ENCODE measurements around the gene CLDN7. TPM values are rescaled to one million over a fixed set of nuclear protein-coding genes. Genes with fewer than 3 reads are reported as not detected.

CLDN7 gene
- total RNA-seq, 1 donor from 2014 or later = 10.5 TPM

GRCh38 chr17:7242717-7243452 lies 19.4 kb downstream of the CLDN7 start:
- Mint-ChIP-seq H3K36me3 (ENCODE audit: low read depth, unreplicated experiment) (peaks cover 7% of the 10 kb centered on the region), H3K27me3 (ENCODE audit: low read depth, unreplicated experiment) (no peaks in the 10 kb centered on the region), H3K4me3 (ENCODE audit: unreplicated experiment) (peak overlapping the region; percentile 94), H3K27ac (ENCODE audit: unreplicated experiment) (peak overlapping the region; percentile 98), H3K4me1 (ENCODE audit: low read depth, unreplicated experiment) (peaks cover 12% of the 10 kb centered on the region), H3K9me3 (ENCODE audit: unreplicated experiment) (no peaks in the 10 kb centered on the region)
- Histone ChIP-seq H3K4me3 (ENCODE audit: insufficient read depth, low read depth, low read length) (peak overlapping the region; percentile 92), H3K27ac (ENCODE audit: low read depth, low read length) (peak overlapping the region; percentile 98), H3K27me3 (ENCODE audit: insufficient read depth, low read length) (no peaks in the 10 kb centered on the region), H3K9ac (ENCODE audit: low read length) (peak overlapping the region; percentile 99), H3K4me1 (ENCODE audit: insufficient read depth, low read length) (peaks cover 18% of the 10 kb centered on the region), H3K36me3 (ENCODE audit: insufficient read depth, low read length) (peaks cover 26% of the 10 kb centered on the region), H4K20me1 (ENCODE audit: insufficient read depth, low read length) (peaks cover 16% of the 10 kb centered on the region), H2AFZ (ENCODE audit: low read depth, low read length) (peak overlapping the region; percentile 96), H3K9me3 (ENCODE audit: insufficient read depth, low read depth, low read length) (no peaks in the 10 kb centered on the region), H3K4me2 (ENCODE audit: low read length) (peak overlapping the region; percentile 99), H3K79me2 (ENCODE audit: insufficient read depth, low read length) (peaks cover 63% of the 10 kb centered on the region)
- DNase-seq (ENCODE audit: low read depth) (peak; percentile 95), FAIRE-seq (peak; percentile 58)
- TF ChIP-seq, protein P1, sequence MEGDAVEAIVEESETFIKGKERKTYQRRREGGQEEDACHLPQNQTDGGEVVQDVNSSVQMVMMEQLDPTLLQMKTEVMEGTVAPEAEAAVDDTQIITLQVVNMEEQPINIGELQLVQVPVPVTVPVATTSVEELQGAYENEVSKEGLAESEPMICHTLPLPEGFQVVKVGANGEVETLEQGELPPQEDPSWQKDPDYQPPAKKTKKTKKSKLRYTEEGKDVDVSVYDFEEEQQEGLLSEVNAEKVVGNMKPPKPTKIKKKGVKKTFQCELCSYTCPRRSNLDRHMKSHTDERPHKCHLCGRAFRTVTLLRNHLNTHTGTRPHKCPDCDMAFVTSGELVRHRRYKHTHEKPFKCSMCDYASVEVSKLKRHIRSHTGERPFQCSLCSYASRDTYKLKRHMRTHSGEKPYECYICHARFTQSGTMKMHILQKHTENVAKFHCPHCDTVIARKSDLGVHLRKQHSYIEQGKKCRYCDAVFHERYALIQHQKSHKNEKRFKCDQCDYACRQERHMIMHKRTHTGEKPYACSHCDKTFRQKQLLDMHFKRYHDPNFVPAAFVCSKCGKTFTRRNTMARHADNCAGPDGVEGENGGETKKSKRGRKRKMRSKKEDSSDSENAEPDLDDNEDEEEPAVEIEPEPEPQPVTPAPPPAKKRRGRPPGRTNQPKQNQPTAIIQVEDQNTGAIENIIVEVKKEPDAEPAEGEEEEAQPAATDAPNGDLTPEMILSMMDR (IDR thresholded peaks at IDR 0.05; ENCODE audit: insufficient read depth, low read depth, low read length) = no peak
- TF ChIP-seq EZH2 (IDR thresholded peaks at IDR 0.05; ENCODE audit: insufficient read depth, low read length) = no peak

DNA sequence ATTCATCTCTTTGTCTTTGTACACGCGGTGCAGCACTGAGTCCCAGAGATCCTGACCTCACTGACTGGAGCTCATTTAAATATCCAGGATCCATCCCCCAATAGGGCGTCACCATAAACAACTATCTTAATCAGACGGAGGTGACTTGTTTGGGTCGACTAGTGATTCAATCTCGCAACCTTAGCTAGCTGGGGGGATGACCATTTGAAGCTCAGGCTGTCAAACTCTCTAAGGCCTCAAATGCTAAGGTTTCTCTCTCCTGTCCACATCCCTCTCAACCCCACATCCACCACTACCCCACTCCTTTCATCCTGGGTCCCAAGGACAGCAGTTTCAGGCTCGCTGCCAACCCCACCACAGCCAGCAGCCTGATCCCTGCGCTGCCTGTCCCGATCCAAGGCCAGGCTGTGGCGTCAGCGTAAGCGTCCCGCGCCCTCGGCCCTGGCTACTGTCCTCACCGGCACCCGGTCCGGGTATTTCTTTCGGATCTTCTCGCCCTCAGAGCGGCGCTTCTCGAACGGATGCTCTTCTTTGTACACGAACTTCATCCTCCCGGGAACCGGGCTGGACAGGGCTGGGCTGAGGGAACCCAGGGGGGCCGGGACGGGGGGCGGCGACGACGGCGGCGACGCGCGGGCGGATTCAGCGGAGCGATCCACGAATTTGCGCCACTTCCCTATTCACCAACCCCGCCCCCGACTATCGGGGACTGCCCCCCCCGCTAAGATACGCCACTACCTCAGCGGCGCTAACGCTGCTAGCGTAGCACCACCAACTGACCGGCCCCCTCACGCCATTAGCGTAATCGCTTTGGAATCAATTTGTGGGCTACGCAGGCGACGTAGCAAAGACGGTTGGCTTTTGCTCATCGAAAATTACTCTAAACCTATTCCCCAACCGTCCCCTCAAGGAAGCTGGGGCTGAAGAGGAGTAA lies 20.2 kb downstream of the CLDN7 start, which contains the start of gene GABARAP:
Gene GABARAP (minus strand): TSS at position 667 of the 934 bp plus-strand sequence. CDS start 119 bp downstream, at position 548.
- no peaks in the 10 kb centered on the region for H3K9me3 Mint-ChIP-seq (ENCODE audit: unreplicated experiment)
- no peaks in the 10 kb centered on the region for H3K27me3 ChIP-seq (ENCODE audit: insufficient read depth, low read length)
- no peak for TF ChIP-seq EZH2 (IDR thresholded peaks at IDR 0.05; ENCODE audit: insufficient read depth, low read length)
- TF ChIP-seq, protein P1 (IDR thresholded peaks at IDR 0.05; ENCODE audit: insufficient read depth, low read depth, low read length) = no peak
- peaks cover 23% of the 10 kb centered on the region for H3K4me1 ChIP-seq (ENCODE audit: insufficient read depth, low read length)
- H3K27ac ChIP-seq (ENCODE audit: low read depth, low read length) = peak within 1 kb of the TSS; percentile 98
- H3K36me3 Mint-ChIP-seq (ENCODE audit: low read depth, unreplicated experiment) = peaks cover 8% of the 10 kb centered on the region
- H3K4me2 ChIP-seq (ENCODE audit: low read length) = peak within 1 kb of the TSS; percentile 99
- FAIRE-seq (peak; percentile 76), DNase-seq (ENCODE audit: low read depth) (peak; percentile 82)
- peaks cover 63% of the 10 kb centered on the region for H3K79me2 ChIP-seq (ENCODE audit: insufficient read depth, low read length)
- H3K4me3 ChIP-seq (ENCODE audit: insufficient read depth, low read depth, low read length) = peak within 1 kb of the TSS; percentile 92
- peaks cover 21% of the 10 kb centered on the region for H4K20me1 ChIP-seq (ENCODE audit: insufficient read depth, low read length)
- H3K27ac Mint-ChIP-seq (ENCODE audit: unreplicated experiment) = peak within 1 kb of the TSS; percentile 98
- peak within 1 kb of the TSS; percentile 96 for H2AFZ ChIP-seq (ENCODE audit: low read depth, low read length)
- H3K9ac ChIP-seq (ENCODE audit: low read length) = peak within 1 kb of the TSS; percentile 99
- no peaks in the 10 kb centered on the region for H3K9me3 ChIP-seq (ENCODE audit: insufficient read depth, low read depth, low read length)
- no peaks in the 10 kb centered on the region for H3K27me3 Mint-ChIP-seq (ENCODE audit: low read depth, unreplicated experiment)
- H3K36me3 ChIP-seq (ENCODE audit: insufficient read depth, low read length) = peaks cover 28% of the 10 kb centered on the region
- H3K4me1 Mint-ChIP-seq (ENCODE audit: low read depth, unreplicated experiment) = peaks cover 14% of the 10 kb centered on the region
- H3K4me3 Mint-ChIP-seq (ENCODE audit: unreplicated experiment) = peak within 1 kb of the TSS; percentile 94
